ENCODE measurements around the gene NFATC2. TPM values are rescaled to one million over a fixed set of nuclear protein-coding genes. Genes with fewer than 3 reads are reported as not detected.

The NFATC2 gene
- total and polyA plus RNA-seq, 7 donors: 1.4 to 16.9 (median 5.0) TPM

DNA sequence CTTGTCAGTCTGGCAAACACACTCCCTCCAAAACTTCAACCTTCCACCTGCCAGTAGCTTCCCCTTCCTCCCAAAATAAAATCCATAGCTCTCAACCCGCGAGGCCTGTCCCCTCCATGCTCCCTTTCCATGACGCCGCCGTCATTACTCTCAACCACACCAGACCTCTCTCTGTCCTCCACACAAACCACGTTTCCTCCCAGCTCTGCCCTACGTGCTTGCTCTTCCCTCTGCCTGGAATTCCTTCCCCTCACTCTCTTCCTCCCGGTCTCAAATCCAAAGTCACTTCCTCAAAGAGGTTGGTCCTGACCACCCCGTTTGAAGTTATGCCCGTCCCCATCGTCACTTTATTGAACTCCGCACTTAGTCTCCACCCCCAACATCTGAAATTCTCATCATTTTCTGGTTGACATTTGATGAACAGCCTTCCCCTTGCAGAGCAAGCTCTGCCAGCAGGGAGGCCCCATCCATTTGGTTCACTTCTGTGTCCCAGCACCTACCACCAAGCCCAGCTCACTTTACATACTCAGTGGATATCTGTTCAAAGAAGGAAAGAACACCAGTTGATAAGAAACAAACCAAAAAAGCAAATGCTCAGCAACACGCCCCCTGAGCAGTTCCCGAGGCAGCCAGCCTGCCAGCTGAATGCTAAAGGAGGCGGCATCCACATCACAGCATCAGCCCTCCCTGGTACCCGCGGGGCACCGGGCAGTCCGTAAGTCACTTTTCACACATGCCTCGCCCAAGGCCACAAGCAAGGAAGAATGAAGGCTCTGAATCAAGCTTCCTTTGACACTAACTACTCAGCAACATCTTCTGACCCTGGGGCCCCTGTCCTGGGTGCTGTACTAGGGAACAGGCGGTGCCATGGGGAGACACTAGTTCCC lies 125.0 kb downstream of the NFATC2 start:
- intact Hi-C loops (cut with DNase I): no loop called here
- WGBS, 2 donors: 81 to 85% methylated on average over 21 of the region's 21 CpGs
- no peak overlapping the region for H3K4me3 ChIP-seq

GRCh38 chr20:51416532-51417249 lies 125.8 kb downstream of the NFATC2 start:
- peaks cover 0 to 16% (median 15%) of the 10 kb centered on the region in 4 donors for H3K4me1 ChIP-seq
- no peak for TF ChIP-seq POLR2AphosphoS5 (IDR thresholded peaks at IDR 0.05)
- TF ChIP-seq POLR2A (IDR thresholded peaks at IDR 0.05): no peak
- no peaks in the 10 kb centered on the region for H3K36me3 ChIP-seq
- H3K27me3 ChIP-seq: no peaks in the 10 kb centered on the region
- H3K9me3 ChIP-seq: no peaks in the 10 kb centered on the region
- H3K27ac ChIP-seq: peak overlapping the region in 1 of 4 donors; percentile 8
- intact Hi-C loops (cut with DNase I): no loop called here
- no peak overlapping the region for H3K4me3 ChIP-seq
- no peak for DNase-seq
- 83 to 89% methylated on average over 6 of the region's 6 CpGs for WGBS, 2 donors

More for the DNA sequence above, 125.0 kb downstream of the NFATC2 start:
- DNase-seq: no peak
- Histone ChIP-seq H3K36me3 (no peaks in the 10 kb centered on the region), H3K4me1 (peaks cover 0 to 11% (median 8%) of the 10 kb centered on the region in 4 donors), H3K9me3 (no peaks in the 10 kb centered on the region), H3K27me3 (no peaks in the 10 kb centered on the region), H3K27ac (peak overlapping the region in 1 of 4 donors; percentile 8)
- no peak for TF ChIP-seq EP300 (IDR thresholded peaks at IDR 0.05)
- TF ChIP-seq, protein P1, sequence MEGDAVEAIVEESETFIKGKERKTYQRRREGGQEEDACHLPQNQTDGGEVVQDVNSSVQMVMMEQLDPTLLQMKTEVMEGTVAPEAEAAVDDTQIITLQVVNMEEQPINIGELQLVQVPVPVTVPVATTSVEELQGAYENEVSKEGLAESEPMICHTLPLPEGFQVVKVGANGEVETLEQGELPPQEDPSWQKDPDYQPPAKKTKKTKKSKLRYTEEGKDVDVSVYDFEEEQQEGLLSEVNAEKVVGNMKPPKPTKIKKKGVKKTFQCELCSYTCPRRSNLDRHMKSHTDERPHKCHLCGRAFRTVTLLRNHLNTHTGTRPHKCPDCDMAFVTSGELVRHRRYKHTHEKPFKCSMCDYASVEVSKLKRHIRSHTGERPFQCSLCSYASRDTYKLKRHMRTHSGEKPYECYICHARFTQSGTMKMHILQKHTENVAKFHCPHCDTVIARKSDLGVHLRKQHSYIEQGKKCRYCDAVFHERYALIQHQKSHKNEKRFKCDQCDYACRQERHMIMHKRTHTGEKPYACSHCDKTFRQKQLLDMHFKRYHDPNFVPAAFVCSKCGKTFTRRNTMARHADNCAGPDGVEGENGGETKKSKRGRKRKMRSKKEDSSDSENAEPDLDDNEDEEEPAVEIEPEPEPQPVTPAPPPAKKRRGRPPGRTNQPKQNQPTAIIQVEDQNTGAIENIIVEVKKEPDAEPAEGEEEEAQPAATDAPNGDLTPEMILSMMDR (IDR thresholded peaks at IDR 0.05): no peak
- TF ChIP-seq POLR2AphosphoS5 (IDR thresholded peaks at IDR 0.05): no peak
- no peak for TF ChIP-seq POLR2A (IDR thresholded peaks at IDR 0.05)

- Histone ChIP-seq H3K27ac (peak overlapping the region in 1 of 4 donors; percentile 23), H3K4me3 (no peak overlapping the region), H3K9me3 (no peaks in the 10 kb centered on the region), H3K4me1 (peaks cover 0 to 18% (median 15%) of the 10 kb centered on the region in 4 donors), H3K27me3 (no peaks in the 10 kb centered on the region), H3K36me3 (no peaks in the 10 kb centered on the region)
- 76 to 88% methylated on average over 5 of the region's 5 CpGs for WGBS, 2 donors
- intact Hi-C loops (cut with DNase I): no loop called here
- no peak for DNase-seq
- TF ChIP-seq POLR2AphosphoS5 (IDR thresholded peaks at IDR 0.05) (no peak), EP300 (IDR thresholded peaks at IDR 0.05) (no peak), POLR2A (IDR thresholded peaks at IDR 0.05) (no peak)
- TF ChIP-seq, protein P1 (IDR thresholded peaks at IDR 0.05): no peak
Observed at GRCh38 chr20:51413857-51414256, 128.7 kb downstream of the NFATC2 start.

DNA sequence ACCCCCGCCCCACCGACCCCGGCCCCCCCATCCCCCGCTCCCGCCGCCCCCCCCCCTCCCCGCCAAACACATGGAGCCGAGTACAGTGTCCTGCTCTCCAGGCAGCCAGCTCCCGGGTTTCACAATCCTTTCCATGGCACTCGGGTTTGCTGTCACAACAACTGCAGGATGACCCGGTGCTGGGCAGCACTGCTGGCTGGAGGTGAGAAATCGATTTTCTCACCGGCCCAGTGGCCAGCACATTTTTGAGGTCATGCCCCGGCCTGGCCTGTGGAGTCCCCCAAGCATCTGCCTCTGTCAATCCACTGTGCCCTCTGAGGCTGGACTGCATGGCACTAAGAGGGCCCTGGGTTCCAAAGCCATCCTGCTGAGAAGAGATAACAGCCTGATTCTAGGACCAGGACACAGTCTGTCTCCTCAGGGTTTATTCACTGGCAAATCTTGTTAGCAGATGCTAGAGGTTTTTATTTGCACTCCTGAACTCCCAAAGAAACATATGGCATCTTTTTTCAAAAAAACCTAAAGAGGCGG lies 129.5 kb downstream of the NFATC2 start:
- TF ChIP-seq EP300 (IDR thresholded peaks at IDR 0.05) (no peak), POLR2A (IDR thresholded peaks at IDR 0.05) (no peak), POLR2AphosphoS5 (IDR thresholded peaks at IDR 0.05) (no peak)
- TF ChIP-seq, protein P1 (IDR thresholded peaks at IDR 0.05): no peak
- Histone ChIP-seq H3K36me3 (no peaks in the 10 kb centered on the region), H3K9me3 (no peaks in the 10 kb centered on the region), H3K4me1 (peaks cover 0 to 18% (median 15%) of the 10 kb centered on the region in 4 donors), H3K4me3 (no peak overlapping the region), H3K27me3 (no peaks in the 10 kb centered on the region), H3K27ac (peak overlapping the region; percentile 22 to 65 (median 40))
- DNase-seq: no peak
- intact Hi-C loops (cut with DNase I): no loop called here
- 74 to 84% methylated on average over 15 of the region's 15 CpGs for WGBS, 2 donors
